Measurements from ENCODE around the gene TTC12.

The TTC12 gene

DNA sequence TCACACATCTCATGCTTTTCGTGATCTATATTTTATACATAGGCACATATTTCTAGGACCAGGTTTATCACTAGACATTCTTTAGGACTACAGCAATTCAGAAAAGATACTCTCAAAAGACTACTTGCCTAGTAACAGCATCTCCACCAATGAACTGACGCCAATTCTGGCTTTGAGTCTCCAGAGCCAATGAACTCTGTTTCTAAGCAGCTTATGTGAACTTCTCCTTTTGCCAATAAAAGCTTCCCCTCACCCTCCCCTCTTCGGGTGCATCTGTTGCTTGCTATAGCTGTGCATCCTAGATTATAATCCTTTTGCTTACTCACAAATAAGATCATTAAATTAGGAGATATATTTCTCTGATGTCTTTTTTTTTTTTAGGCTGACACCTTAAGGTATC, 61.8 kb downstream of the TTC12 start:
- Histone ChIP-seq H2BK5ac (ENCODE audit: low read length) (no peak overlapping the region), H3K4me1 (ENCODE audit: control insufficient read depth in 2 of 2, insufficient read depth in 1 of 2, low read depth in 1 of 2, low read length in 2 of 2) (no peaks in the 10 kb centered on the region), H3K79me1 (ENCODE audit: low read depth, low read length) (no peaks in the 10 kb centered on the region), H3K9ac (ENCODE audit: low read depth, low read length, poor library complexity) (no peak overlapping the region), H3K9me3 (replicated peaks in 1 of 2; ENCODE audit: control insufficient read depth in 2 of 2, insufficient read depth in 1 of 2, low read depth in 1 of 2, low read length in 2 of 2) (no peaks in the 10 kb centered on the region), H3K27ac (replicated peaks; ENCODE audit: low read length) (no peak overlapping the region), H2AFZ (ENCODE audit: low read length) (no peak overlapping the region), H3K4ac (ENCODE audit: low read length) (no peak overlapping the region), H4K91ac (ENCODE audit: low read depth, low read length, poor library complexity) (no peak overlapping the region), H4K8ac (ENCODE audit: low read depth, low read length) (no peak overlapping the region), H3K23ac (ENCODE audit: low read depth, low read length, poor library complexity) (no peak overlapping the region), H3K4me2 (ENCODE audit: insufficient read depth, low read length, poor library complexity, severe bottlenecking) (no peak overlapping the region), H3K4me3 (ENCODE audit: low read length in 2 of 2) (no peak overlapping the region), H3K36me3 (replicated peaks in 1 of 2; ENCODE audit: control insufficient read depth in 2 of 2, insufficient read depth in 2 of 2, low read length in 2 of 2) (no peaks in the 10 kb centered on the region), H2BK12ac (ENCODE audit: low read length) (no peak overlapping the region), H2BK15ac (ENCODE audit: low read length) (no peak overlapping the region), H3K18ac (ENCODE audit: low read length) (no peak overlapping the region), H3K27me3 (ENCODE audit: control insufficient read depth in 3 of 3, insufficient read depth in 3 of 3, low read depth in 1 of 3, low read length in 3 of 3) (no peaks in the 10 kb centered on the region), H2AK5ac (ENCODE audit: low read depth, low read length) (no peak overlapping the region), H3K14ac (ENCODE audit: low read length) (no peak overlapping the region), H2BK120ac (ENCODE audit: low read depth, low read length) (no peak overlapping the region)
- no peak for DNase-seq (ENCODE audit: low spot score)
- WGBS, 2 donors (ENCODE audit: extremely low coverage in 2 of 2, insufficient read length in 2 of 2, insufficient replicate concordance in 1 of 2) = no CpG with 5 or more reads among the region's 3 CpGs

DNA sequence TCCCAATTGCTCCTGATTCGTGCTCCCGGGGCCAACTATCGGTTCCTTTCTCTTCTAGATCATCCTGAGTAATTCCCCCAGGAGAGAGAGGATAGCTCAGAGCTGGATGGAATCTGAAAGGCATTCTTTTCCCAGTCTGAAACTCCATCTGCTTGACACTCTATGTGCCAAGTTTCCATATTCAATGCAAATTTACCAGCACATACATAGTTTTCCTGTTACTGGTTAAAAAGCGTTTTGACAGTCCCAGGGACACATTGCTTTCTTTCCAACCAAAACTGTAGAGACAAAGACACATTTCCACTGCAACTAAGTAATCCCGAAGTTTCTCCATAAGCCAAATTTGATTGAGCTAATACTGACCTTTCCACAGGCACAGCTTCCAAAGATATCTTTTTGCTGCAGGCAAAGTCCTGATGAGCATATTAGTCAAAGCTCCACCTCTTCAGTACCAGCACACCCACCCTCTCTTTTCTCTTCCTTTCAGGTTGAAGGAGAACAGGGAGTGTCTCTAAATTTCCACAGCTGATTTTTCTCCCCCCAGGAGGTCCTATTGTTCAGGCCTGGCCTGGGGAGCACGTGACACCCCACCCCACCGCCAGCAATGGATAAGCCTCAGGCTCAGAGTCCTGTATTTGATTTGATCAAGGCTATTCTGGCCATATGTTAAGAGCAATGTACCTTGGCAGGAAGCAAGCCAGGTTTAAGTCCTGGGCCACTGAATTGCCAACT, 63.5 kb downstream of the TTC12 start:
- Histone ChIP-seq H2AFZ (ENCODE audit: low read length) (no peak overlapping the region), H4K8ac (ENCODE audit: low read depth, low read length) (no peak overlapping the region), H2BK120ac (ENCODE audit: low read depth, low read length) (no peak overlapping the region), H2BK5ac (ENCODE audit: low read length) (no peak overlapping the region), H3K79me1 (ENCODE audit: low read depth, low read length) (no peaks in the 10 kb centered on the region), H3K9me3 (replicated peaks in 1 of 2; ENCODE audit: control insufficient read depth in 2 of 2, insufficient read depth in 1 of 2, low read depth in 1 of 2, low read length in 2 of 2) (no peaks in the 10 kb centered on the region), H3K9ac (ENCODE audit: low read depth, low read length, poor library complexity) (no peak overlapping the region), H4K91ac (ENCODE audit: low read depth, low read length, poor library complexity) (no peak overlapping the region), H3K4ac (ENCODE audit: low read length) (no peak overlapping the region), H3K27me3 (ENCODE audit: control insufficient read depth in 3 of 3, insufficient read depth in 3 of 3, low read depth in 1 of 3, low read length in 3 of 3) (peaks cover 0 to 3% (median 0%) of the 10 kb centered on the region in 3 experiments), H3K4me1 (ENCODE audit: control insufficient read depth in 2 of 2, insufficient read depth in 1 of 2, low read depth in 1 of 2, low read length in 2 of 2) (no peaks in the 10 kb centered on the region), H3K23ac (ENCODE audit: low read depth, low read length, poor library complexity) (no peak overlapping the region), H3K18ac (ENCODE audit: low read length) (no peak overlapping the region), H2BK12ac (ENCODE audit: low read length) (no peak overlapping the region), H3K27ac (replicated peaks; ENCODE audit: low read length) (no peak overlapping the region), H3K4me2 (ENCODE audit: insufficient read depth, low read length, poor library complexity, severe bottlenecking) (no peak overlapping the region), H2AK5ac (ENCODE audit: low read depth, low read length) (no peak overlapping the region), H3K4me3 (ENCODE audit: low read length in 2 of 2) (no peak overlapping the region), H3K36me3 (replicated peaks in 1 of 2; ENCODE audit: control insufficient read depth in 2 of 2, insufficient read depth in 2 of 2, low read length in 2 of 2) (no peaks in the 10 kb centered on the region), H2BK15ac (ENCODE audit: low read length) (no peak overlapping the region), H3K14ac (ENCODE audit: low read length) (no peak overlapping the region)
- WGBS, 2 donors (ENCODE audit: extremely low coverage in 2 of 2, insufficient read length in 2 of 2, insufficient replicate concordance in 1 of 2) = no CpG with 5 or more reads among the region's 7 CpGs
- no peak for DNase-seq (ENCODE audit: low spot score)

DNA sequence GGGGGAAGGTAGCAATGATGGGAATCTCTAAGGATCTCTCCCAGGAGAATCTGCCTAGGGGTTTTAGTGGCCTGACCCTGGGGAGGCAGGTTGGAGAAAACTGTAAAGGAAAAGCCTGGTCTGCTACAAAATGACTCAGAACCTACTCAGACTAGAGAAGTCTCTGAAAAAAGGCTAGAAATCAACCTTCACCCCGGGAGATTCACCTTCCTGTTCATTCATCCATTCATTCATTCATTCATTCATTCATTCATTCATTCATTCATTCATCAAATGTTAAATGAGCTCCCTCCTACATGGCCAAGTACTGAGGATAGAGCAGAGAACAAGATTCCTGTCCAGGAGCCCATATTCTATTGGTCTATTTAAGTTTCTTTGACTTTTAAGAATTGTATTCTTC, 64.3 kb downstream of the TTC12 start:
- WGBS, 2 donors (ENCODE audit: extremely low coverage in 2 of 2, insufficient read length in 2 of 2, insufficient replicate concordance in 1 of 2) = no CpG with 5 or more reads among the region's 1 CpG

DNA sequence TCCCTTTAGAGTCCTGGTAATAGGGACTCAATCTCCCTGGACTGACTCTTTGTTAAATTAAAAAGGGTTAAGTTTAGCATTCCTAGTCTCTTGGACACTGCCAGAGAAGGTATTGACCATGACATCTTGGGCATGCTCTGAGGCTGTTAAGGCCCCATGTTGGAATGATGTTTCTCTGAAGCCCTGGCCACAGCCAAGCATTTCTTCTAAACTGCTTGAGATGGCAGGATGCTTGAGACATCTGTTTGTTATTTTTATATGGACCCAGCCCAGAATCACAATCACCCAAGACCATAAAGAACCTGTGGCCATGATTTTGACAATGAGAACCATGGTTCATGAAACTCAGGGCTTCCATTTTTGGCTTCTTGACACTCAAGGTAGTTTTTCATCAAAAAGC, 67.7 kb downstream of the TTC12 start:
- H3K27ac ChIP-seq (replicated peaks; ENCODE audit: low read length) = no peak overlapping the region
- H3K4me2 ChIP-seq (ENCODE audit: insufficient read depth, low read length, poor library complexity, severe bottlenecking) = no peak overlapping the region
- no peak overlapping the region for H3K14ac ChIP-seq (ENCODE audit: low read length)
- H4K91ac ChIP-seq (ENCODE audit: low read depth, low read length, poor library complexity) = no peak overlapping the region
- H3K79me1 ChIP-seq (ENCODE audit: low read depth, low read length) = no peaks in the 10 kb centered on the region
- peaks cover 0 to 15% (median 0%) of the 10 kb centered on the region in 3 experiments for H3K27me3 ChIP-seq (ENCODE audit: control insufficient read depth in 3 of 3, insufficient read depth in 3 of 3, low read depth in 1 of 3, low read length in 3 of 3)
- H3K9ac ChIP-seq (ENCODE audit: low read depth, low read length, poor library complexity) = no peak overlapping the region
- H3K4me1 ChIP-seq (ENCODE audit: control insufficient read depth in 2 of 2, insufficient read depth in 1 of 2, low read depth in 1 of 2, low read length in 2 of 2) = peaks cover 0 to 3% of the 10 kb centered on the region in 2 donors
- no peak overlapping the region for H4K8ac ChIP-seq (ENCODE audit: low read depth, low read length)
- H3K4ac ChIP-seq (ENCODE audit: low read length) = no peak overlapping the region
- H3K23ac ChIP-seq (ENCODE audit: low read depth, low read length, poor library complexity) = no peak overlapping the region
- no peak overlapping the region for H3K18ac ChIP-seq (ENCODE audit: low read length)
- no peaks in the 10 kb centered on the region for H3K9me3 ChIP-seq (replicated peaks in 1 of 2; ENCODE audit: control insufficient read depth in 2 of 2, insufficient read depth in 1 of 2, low read depth in 1 of 2, low read length in 2 of 2)
- no peak overlapping the region for H2AK5ac ChIP-seq (ENCODE audit: low read depth, low read length)
- H3K4me3 ChIP-seq (ENCODE audit: low read length in 2 of 2) = no peak overlapping the region
- H2BK5ac ChIP-seq (ENCODE audit: low read length) = no peak overlapping the region
- no peak overlapping the region for H2AFZ ChIP-seq (ENCODE audit: low read length)
- no peaks in the 10 kb centered on the region for H3K36me3 ChIP-seq (replicated peaks in 1 of 2; ENCODE audit: control insufficient read depth in 2 of 2, insufficient read depth in 2 of 2, low read length in 2 of 2)
- no peak overlapping the region for H2BK12ac ChIP-seq (ENCODE audit: low read length)
- DNase-seq (ENCODE audit: low spot score) = no peak
- no peak overlapping the region for H2BK120ac ChIP-seq (ENCODE audit: low read depth, low read length)
- no peak overlapping the region for H2BK15ac ChIP-seq (ENCODE audit: low read length)

More for the DNA sequence above, 64.3 kb downstream of the TTC12 start:
- Histone ChIP-seq H3K36me3 (replicated peaks in 1 of 2; ENCODE audit: control insufficient read depth in 2 of 2, insufficient read depth in 2 of 2, low read length in 2 of 2) (no peaks in the 10 kb centered on the region), H3K4me3 (ENCODE audit: low read length in 2 of 2) (no peak overlapping the region), H3K9ac (ENCODE audit: low read depth, low read length, poor library complexity) (no peak overlapping the region), H4K8ac (ENCODE audit: low read depth, low read length) (no peak overlapping the region), H3K4me2 (ENCODE audit: insufficient read depth, low read length, poor library complexity, severe bottlenecking) (no peak overlapping the region), H2AFZ (ENCODE audit: low read length) (no peak overlapping the region), H2AK5ac (ENCODE audit: low read depth, low read length) (no peak overlapping the region), H3K18ac (ENCODE audit: low read length) (no peak overlapping the region), H2BK15ac (ENCODE audit: low read length) (no peak overlapping the region), H3K27ac (replicated peaks; ENCODE audit: low read length) (no peak overlapping the region), H3K9me3 (replicated peaks in 1 of 2; ENCODE audit: control insufficient read depth in 2 of 2, insufficient read depth in 1 of 2, low read depth in 1 of 2, low read length in 2 of 2) (no peaks in the 10 kb centered on the region), H3K79me1 (ENCODE audit: low read depth, low read length) (no peaks in the 10 kb centered on the region), H3K4ac (ENCODE audit: low read length) (no peak overlapping the region), H4K91ac (ENCODE audit: low read depth, low read length, poor library complexity) (no peak overlapping the region), H3K4me1 (ENCODE audit: control insufficient read depth in 2 of 2, insufficient read depth in 1 of 2, low read depth in 1 of 2, low read length in 2 of 2) (no peaks in the 10 kb centered on the region), H2BK5ac (ENCODE audit: low read length) (no peak overlapping the region), H3K23ac (ENCODE audit: low read depth, low read length, poor library complexity) (no peak overlapping the region), H2BK12ac (ENCODE audit: low read length) (no peak overlapping the region), H3K14ac (ENCODE audit: low read length) (no peak overlapping the region), H3K27me3 (ENCODE audit: control insufficient read depth in 3 of 3, insufficient read depth in 3 of 3, low read depth in 1 of 3, low read length in 3 of 3) (peaks cover 0 to 3% (median 0%) of the 10 kb centered on the region in 3 experiments), H2BK120ac (ENCODE audit: low read depth, low read length) (no peak overlapping the region)
- DNase-seq (ENCODE audit: low spot score) = no peak

All from neuronal stem cell (in vitro differentiated cells).